ENCODE results near the gene ZSWIM4.

DNA sequence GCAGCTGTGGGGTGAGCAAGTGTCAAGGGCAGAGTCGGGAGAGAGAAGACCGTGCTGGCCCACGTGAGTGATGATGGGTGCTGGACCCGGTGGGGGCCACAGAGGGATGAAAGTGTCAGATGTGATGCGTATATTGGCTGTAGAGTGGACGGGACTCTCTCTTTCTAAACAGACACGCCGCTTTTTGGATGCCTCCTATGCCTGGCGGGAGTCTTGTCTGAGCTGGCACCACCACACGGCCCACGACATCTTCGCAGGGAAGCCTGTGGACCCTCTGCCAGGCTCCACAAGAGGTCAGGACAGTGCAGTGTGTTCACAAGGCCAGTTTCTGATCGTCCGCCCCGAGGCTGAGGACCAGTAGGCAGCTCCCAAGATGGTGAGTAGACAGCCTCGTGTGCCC, 43.8 kb upstream of the ZSWIM4 start:
- TF ChIP-seq, protein P1, sequence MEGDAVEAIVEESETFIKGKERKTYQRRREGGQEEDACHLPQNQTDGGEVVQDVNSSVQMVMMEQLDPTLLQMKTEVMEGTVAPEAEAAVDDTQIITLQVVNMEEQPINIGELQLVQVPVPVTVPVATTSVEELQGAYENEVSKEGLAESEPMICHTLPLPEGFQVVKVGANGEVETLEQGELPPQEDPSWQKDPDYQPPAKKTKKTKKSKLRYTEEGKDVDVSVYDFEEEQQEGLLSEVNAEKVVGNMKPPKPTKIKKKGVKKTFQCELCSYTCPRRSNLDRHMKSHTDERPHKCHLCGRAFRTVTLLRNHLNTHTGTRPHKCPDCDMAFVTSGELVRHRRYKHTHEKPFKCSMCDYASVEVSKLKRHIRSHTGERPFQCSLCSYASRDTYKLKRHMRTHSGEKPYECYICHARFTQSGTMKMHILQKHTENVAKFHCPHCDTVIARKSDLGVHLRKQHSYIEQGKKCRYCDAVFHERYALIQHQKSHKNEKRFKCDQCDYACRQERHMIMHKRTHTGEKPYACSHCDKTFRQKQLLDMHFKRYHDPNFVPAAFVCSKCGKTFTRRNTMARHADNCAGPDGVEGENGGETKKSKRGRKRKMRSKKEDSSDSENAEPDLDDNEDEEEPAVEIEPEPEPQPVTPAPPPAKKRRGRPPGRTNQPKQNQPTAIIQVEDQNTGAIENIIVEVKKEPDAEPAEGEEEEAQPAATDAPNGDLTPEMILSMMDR (IDR thresholded peaks at IDR 0.05) = no peak
- TF ChIP-seq POLR2A (IDR thresholded peaks at IDR 0.05) = no peak
